Heart right ventricle (tissue), 16 donors: Measurements from ENCODE around the gene IFNA10. TPM values are rescaled to one million over a fixed set of nuclear protein-coding genes. Genes with fewer than 3 reads are reported as not detected.
"Not testable (repeated sequence)": the region's sequence is repeated elsewhere in the genome, so short reads cannot be mapped to it uniquely, and the experiment has no call there.

Source experiments
- ATAC-seq, 8 donors: fragments of 200-7000 bp; cut with Tn5 transposase; one replicate each; pipeline ENCODE4 v1.9.1; 2020; ENCODE audit warnings: mild to moderate bottlenecking in 8 of 8, moderate library complexity in 8 of 8, moderate number of reproducible peaks in 1 of 8
- DNase-seq, 2 donors: peaks; one replicate each; pipeline ENCODE4 v3.0.0-alpha.2; 2020
- H3K27ac ChIP-seq, 10 donors: fragments of 200-600 bp; sonication (generic) in 2 of 10; one replicate each; pipeline versions ENCODE4 v1.5.0 to v1.8.0; 2020 to 2022; ENCODE audit warnings: mild to moderate bottlenecking in 3 of 10
- H3K27me3 ChIP-seq, 7 donors: fragments of 200-600 bp; one replicate each; pipeline ENCODE4 v1.8.0; 2021 to 2022; ENCODE audit warnings: mild to moderate bottlenecking in 2 of 7
- H3K36me3 ChIP-seq, 9 donors: fragments of 200-600 bp; sonication (generic) in 1 of 9; one replicate each; pipeline versions ENCODE4 v1.5.0 to v1.8.0; 2020 to 2022; ENCODE audit warnings: mild to moderate bottlenecking in 2 of 9
- H3K4me1 ChIP-seq, 9 donors: fragments of 200-600 bp; sonication (generic) in 1 of 9; one replicate each; pipeline versions ENCODE4 v1.5.0 to v1.8.0; 2020 to 2022; ENCODE audit warnings: mild to moderate bottlenecking in 4 of 9
- H3K4me3 ChIP-seq, 10 donors: fragments of 200-600 bp; sonication (generic) in 2 of 10; one replicate each; pipeline versions ENCODE4 v1.5.0 to v1.8.0; 2020 to 2022; ENCODE audit warnings: mild to moderate bottlenecking in 7 of 10, moderate library complexity in 2 of 10
- H3K9me3 ChIP-seq, 11 donors: fragments of 200-600 bp in 10 of 11; sonication (generic) in 2 of 11; one replicate each; pipeline versions ENCODE4 v1.5.0 to v1.8.0; 2013 to 2022; ENCODE audit warnings: mild to moderate bottlenecking in 2 of 11, control low read depth in 1 of 11, moderate library complexity in 1 of 11
- WGBS, 2 donors: extraction: QIAGEN DNeasy Blood & Tissue Kit; methylation state at CpG; one replicate each; pipeline ENCODE4 v1.1.7; 2013; ENCODE audit warnings: inconsistent platforms in 1 of 2; 5-methylcytosine and 5-hydroxymethylcytosine counted together
- intact Hi-C, 10 donors: fragments of 100-400 bp; cut with DNase I; formaldehyde crosslinking; loops; one replicate each; pipeline versions ENCODE4 v1.11.1 to v1.14.2; 2022
- polyA plus RNA-seq, 2 donors: library from polyadenylated mRNA; stranded (reverse); fragments of 200-250 nt; gene quantifications; one replicate each; pipeline ENCODE4 v1.2.3, GENCODE V29; 2013
- total RNA-seq, 10 donors: library from RNA; stranded (reverse); fragmentation: NEBNext Ultra II Directional in 3 of 10; extraction: Animal tissue kit (Norgen Biotek cat#: 25700) in 3 of 10; gene quantifications; one replicate each; pipeline versions ENCODE4 v1.2.1 to v1.2.4, GENCODE V29; 2021 to 2023
- TF ChIP-seq, protein P1 (sequence below), 9 donors: fragments of 200-600 bp; sonication (generic) in 2 of 9; IDR thresholded peaks; one replicate each; pipeline versions ENCODE4 v1.5.0 to v1.8.0; 2021 to 2022; ENCODE audit warnings: antibody characterized with exemption in 9 of 9, mild to moderate bottlenecking in 5 of 9, moderate library complexity in 1 of 9
- donor health status: Arrhythmogenic right ventricular cardiomyopathy.
- donor health status: ischemic (EF 13 %, LVEDD 7.1; RV severe dilation, severe dysfunction).
- donor health status: healthy with polysubstance abuse.
- donor health status: DM: no; HTN: yes; CAD: no.
- donor health status: DM: no; HTN: no; CAD: no.
- donor health status: ischemic (EF 25% LVEDD 6.9; RV normal size, moderate dysfunction).
- donor health status: ischemic (EF 25% LVEDD 5.7; RV mildly dilated, moderate dysfunction).
- donor health status: healthy.
- donor health status: DM: yes; HTN: yes; CAD: no.
- donor health status: Ischemic cardiomyopathy.
- donor health status: ischemic (EF 35%, LVEDD 5.7; RV mildly dilated, moderate dysfunction).
- donor health status: nonischemic (EF 11% LVEDD 7.7; RV severe dilation, severe dysfunction).
- donor health status: DM: yes; HTN: yes; CAD: no.
- donor health status: PGD.
- donor health status: ischemic (EF 29% LVEDD 5.4; RV normal size, mild dysfunction).
- donor health status: nonischemic (EF 23%, LVEDD 6.1; RV moderate dilation, normal function).

Gene IFNA10
- total and polyA plus RNA-seq, 12 donors = not detected

- Histone ChIP-seq H3K27ac (no peak overlapping the region), H3K36me3 (no peaks in the 10 kb centered on the region), H3K4me1 (peaks cover 0 to 20% (median 4%) of the 10 kb centered on the region in 9 donors), H3K4me3 (no peak overlapping the region), H3K27me3 (peaks cover 0 to 49% (median 7%) of the 10 kb centered on the region in 7 donors), H3K9me3 (no peaks in the 10 kb centered on the region)
- DNase-seq (no peak), ATAC-seq (no peak)
- WGBS, 2 donors = 35 to 38% methylated on average over 1 of the region's 1 CpG
- TF ChIP-seq, protein P1, sequence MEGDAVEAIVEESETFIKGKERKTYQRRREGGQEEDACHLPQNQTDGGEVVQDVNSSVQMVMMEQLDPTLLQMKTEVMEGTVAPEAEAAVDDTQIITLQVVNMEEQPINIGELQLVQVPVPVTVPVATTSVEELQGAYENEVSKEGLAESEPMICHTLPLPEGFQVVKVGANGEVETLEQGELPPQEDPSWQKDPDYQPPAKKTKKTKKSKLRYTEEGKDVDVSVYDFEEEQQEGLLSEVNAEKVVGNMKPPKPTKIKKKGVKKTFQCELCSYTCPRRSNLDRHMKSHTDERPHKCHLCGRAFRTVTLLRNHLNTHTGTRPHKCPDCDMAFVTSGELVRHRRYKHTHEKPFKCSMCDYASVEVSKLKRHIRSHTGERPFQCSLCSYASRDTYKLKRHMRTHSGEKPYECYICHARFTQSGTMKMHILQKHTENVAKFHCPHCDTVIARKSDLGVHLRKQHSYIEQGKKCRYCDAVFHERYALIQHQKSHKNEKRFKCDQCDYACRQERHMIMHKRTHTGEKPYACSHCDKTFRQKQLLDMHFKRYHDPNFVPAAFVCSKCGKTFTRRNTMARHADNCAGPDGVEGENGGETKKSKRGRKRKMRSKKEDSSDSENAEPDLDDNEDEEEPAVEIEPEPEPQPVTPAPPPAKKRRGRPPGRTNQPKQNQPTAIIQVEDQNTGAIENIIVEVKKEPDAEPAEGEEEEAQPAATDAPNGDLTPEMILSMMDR (IDR thresholded peaks at IDR 0.05) = no peak
- intact Hi-C loops = loop anchor here in 2 of 10 donors (5.0 to 10.0 kb wide), 2 partner anchors 534 to 536 kb away; no protein-coding TSS in a partner anchor
Observed at GRCh38 chr9:21251190-21251589, 44.2 kb upstream of the IFNA10 start.

GRCh38 chr9:21244836-21245235 lies 37.9 kb upstream of the IFNA10 start:
- H3K36me3 ChIP-seq = no peaks in the 10 kb centered on the region
- H3K4me1 ChIP-seq = peaks cover 0 to 8% (median 0%) of the 10 kb centered on the region in 9 donors
- H3K9me3 ChIP-seq = peaks cover 0 to 2% (median 0%) of the 10 kb centered on the region in 11 donors
- TF ChIP-seq, protein P1 (IDR thresholded peaks at IDR 0.05) = no peak
- intact Hi-C loops = no loop called here
- H3K27ac ChIP-seq = no peak overlapping the region
- H3K27me3 ChIP-seq = peaks cover 0 to 70% (median 30%) of the 10 kb centered on the region in 7 donors
- DNase-seq (no peak), ATAC-seq (no peak)
- WGBS, 2 donors = 61 to 62% methylated on average over 2 of the region's 2 CpGs
- no peak overlapping the region for H3K4me3 ChIP-seq

DNA sequence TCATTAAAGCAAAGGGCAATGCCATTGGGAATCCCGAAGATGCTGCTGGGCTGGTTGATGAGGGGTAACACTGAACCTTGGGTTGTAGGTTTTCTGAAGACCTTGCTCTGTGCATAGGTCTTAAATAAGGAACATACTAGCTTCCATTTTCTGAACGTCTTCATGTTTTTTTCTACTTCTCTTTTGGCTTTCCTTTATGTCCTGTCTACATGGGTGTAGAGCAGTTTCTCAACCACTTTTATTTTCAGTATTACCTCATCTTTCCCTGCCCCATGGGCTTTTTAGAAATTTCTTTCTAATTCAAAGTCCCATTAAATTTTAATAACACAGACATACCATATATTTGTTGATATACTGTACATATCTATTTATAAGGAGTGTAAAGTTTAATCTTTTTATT lies 33.0 kb upstream of the IFNA10 start, which contains the start of gene IFNA14:
IFNA14 (minus strand) TSS at position 95 of the 400 bp plus-strand sequence; CDS start at position 25, 70 bp downstream.
- intact Hi-C loops = loop anchor here in 2 of 10 donors (10.0 kb wide), 2 partner anchors 545 to 555 kb away; no protein-coding TSS in a partner anchor
- Histone ChIP-seq H3K4me1 (peaks cover 0 to 3% (median 0%) of the 10 kb centered on the region in 9 donors), H3K36me3 (no peaks in the 10 kb centered on the region), H3K9me3 (no peaks in the 10 kb centered on the region), H3K27me3 (peaks cover 0 to 43% (median 25%) of the 10 kb centered on the region in 7 donors), H3K4me3 (no peak within 1 kb of the TSS), H3K27ac (no peak within 1 kb of the TSS)
- TF ChIP-seq, protein P1 (IDR thresholded peaks at IDR 0.05) = no peak
- no peak for DNase-seq
- ATAC-seq = no peak
- WGBS, 2 donors = 74 to 76% methylated on average over 2 of the region's 2 CpGs

DNA sequence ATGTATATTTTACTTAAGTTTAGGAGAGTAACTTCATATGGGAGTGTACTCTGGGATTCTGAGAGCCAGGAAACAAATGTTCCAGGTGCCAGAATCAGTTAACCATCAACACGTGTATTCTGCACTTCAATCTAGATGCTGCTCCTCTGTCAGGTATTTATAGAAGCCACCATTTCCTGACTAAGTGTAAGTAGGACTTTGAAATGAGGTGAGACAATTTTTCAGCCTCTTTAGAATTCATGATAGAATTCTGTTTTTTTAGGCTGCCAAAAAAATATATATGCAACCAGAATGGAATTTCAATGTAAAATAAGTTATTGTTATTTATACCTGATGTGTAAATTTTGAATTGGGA lies 29.4 kb upstream of the IFNA10 start:
- WGBS, 2 donors = 8 to 23% methylated on average over 1 of the region's 1 CpG
- not testable (repeated sequence) for ATAC-seq, H3K4me1 ChIP-seq

More for the DNA sequence above, 29.4 kb upstream of the IFNA10 start:
- H3K27me3 ChIP-seq = peaks cover 0 to 23% (median 9%) of the 10 kb centered on the region in 7 donors
- not testable (repeated sequence) for H3K27ac ChIP-seq, H3K4me3 ChIP-seq, DNase-seq, H3K9me3 ChIP-seq, H3K36me3 ChIP-seq
- intact Hi-C loops = loop anchor here in 2 of 10 donors (10.0 kb wide), 2 partner anchors 548 to 558 kb away; no protein-coding TSS in a partner anchor
